ENCODE data around the gene CCDC68. TPM values are rescaled to one million over a fixed set of nuclear protein-coding genes. Genes with fewer than 3 reads are reported as not detected.

CCDC68 gene
- total RNA-seq, 1 donor from 2014 or later = not detected

DNA sequence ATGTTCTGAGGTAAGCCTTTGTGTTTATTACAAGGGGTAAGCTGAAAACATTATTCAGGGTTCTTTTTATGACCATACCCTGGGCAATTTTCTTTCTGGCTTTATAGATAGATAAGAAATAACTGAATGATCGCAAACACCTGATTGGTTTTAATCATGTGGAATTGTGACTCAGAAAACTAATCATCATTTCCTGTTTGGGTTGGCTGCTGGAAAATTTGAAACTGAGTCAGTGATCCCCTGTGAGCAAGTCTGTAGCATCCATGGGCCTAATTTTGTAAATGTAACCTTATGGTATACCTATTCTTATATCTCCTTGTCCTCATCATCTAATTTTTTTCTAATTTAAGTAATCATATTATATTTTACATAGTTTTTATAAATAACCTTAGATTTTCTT lies 34.3 kb downstream of the CCDC68 start:
- no peaks in the 10 kb centered on the region for H3K4me1 Mint-ChIP-seq (ENCODE audit: low read depth)
- H3K9me3 Mint-ChIP-seq (ENCODE audit: low read depth) = no peaks in the 10 kb centered on the region
- H3K27ac Mint-ChIP-seq (ENCODE audit: unreplicated experiment) = no peak overlapping the region
- H3K27me3 Mint-ChIP-seq (ENCODE audit: low read depth) = no peaks in the 10 kb centered on the region
- TF ChIP-seq, protein P1, sequence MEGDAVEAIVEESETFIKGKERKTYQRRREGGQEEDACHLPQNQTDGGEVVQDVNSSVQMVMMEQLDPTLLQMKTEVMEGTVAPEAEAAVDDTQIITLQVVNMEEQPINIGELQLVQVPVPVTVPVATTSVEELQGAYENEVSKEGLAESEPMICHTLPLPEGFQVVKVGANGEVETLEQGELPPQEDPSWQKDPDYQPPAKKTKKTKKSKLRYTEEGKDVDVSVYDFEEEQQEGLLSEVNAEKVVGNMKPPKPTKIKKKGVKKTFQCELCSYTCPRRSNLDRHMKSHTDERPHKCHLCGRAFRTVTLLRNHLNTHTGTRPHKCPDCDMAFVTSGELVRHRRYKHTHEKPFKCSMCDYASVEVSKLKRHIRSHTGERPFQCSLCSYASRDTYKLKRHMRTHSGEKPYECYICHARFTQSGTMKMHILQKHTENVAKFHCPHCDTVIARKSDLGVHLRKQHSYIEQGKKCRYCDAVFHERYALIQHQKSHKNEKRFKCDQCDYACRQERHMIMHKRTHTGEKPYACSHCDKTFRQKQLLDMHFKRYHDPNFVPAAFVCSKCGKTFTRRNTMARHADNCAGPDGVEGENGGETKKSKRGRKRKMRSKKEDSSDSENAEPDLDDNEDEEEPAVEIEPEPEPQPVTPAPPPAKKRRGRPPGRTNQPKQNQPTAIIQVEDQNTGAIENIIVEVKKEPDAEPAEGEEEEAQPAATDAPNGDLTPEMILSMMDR (IDR thresholded peaks at IDR 0.05) = no peak
- H3K4me3 Mint-ChIP-seq (ENCODE audit: unreplicated experiment) = no peak overlapping the region
- DNase-seq (ENCODE audit: low spot score) = no peak
- no peaks in the 10 kb centered on the region for H3K36me3 Mint-ChIP-seq (ENCODE audit: low read depth)

DNA sequence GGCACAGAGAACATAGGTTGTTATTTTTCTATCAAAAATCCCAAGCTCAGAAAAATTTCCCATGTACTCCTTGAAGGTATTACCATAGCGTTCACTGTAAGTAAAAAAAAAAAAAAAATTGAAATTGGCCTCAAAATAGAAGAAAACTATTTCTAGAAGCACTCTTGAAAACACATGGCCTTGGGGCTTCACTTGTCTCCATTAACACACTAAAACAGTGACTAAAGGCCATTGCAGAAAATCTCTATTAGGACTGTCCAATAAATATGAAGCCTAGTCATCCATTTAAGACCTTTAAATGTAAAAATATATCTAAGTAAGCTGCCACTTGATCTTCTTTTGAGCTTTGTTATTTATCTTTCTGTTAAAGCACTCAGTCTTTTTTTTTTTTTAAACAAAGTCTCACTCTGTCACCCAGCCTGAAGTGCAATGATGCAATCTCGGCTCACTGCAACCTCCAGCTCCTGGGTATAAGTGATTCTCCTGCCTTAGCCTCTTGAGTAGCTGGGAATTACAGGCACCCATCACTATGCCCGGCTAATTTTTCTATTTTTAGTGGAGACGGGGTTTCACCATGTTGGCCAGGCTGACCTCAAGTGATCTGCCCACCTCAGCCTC lies 35.8 kb downstream of the CCDC68 start:
- TF ChIP-seq, protein P1 (IDR thresholded peaks at IDR 0.05) = no peak

DNA sequence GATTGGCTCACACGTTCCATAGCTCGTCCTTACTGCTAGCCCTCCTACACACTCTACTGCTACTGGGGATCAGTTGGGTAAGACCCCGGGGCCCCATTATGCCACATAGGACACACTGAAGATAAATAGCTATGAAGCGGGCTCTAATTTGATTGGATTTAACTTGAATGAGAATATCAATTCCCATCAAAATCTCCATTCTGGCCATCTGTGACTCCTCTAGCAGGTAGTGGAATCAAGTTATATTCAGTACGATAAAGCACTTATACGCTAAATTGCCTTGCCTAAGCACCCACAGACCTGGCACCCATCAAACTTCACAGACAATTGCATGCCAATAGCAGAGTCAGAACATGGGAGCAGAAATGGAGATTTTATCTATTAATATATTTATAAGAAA lies 39.8 kb downstream of the CCDC68 start:
- Mint-ChIP-seq H3K9me3 (ENCODE audit: low read depth) (no peaks in the 10 kb centered on the region), H3K4me3 (ENCODE audit: unreplicated experiment) (no peak overlapping the region), H3K27ac (ENCODE audit: unreplicated experiment) (no peak overlapping the region), H3K4me1 (ENCODE audit: low read depth) (no peaks in the 10 kb centered on the region), H3K27me3 (ENCODE audit: low read depth) (peaks cover 1% of the 10 kb centered on the region), H3K36me3 (ENCODE audit: low read depth) (no peaks in the 10 kb centered on the region)
- DNase-seq (ENCODE audit: low spot score) = no peak
- TF ChIP-seq, protein P1 (IDR thresholded peaks at IDR 0.05) = no peak

More for the DNA sequence above, 35.8 kb downstream of the CCDC68 start:
- Mint-ChIP-seq H3K36me3 (ENCODE audit: low read depth) (no peaks in the 10 kb centered on the region), H3K9me3 (ENCODE audit: low read depth) (no peaks in the 10 kb centered on the region), H3K27me3 (ENCODE audit: low read depth) (peaks cover 1% of the 10 kb centered on the region), H3K4me3 (ENCODE audit: unreplicated experiment) (no peak overlapping the region), H3K27ac (ENCODE audit: unreplicated experiment) (no peak overlapping the region), H3K4me1 (ENCODE audit: low read depth) (no peaks in the 10 kb centered on the region)
- DNase-seq (ENCODE audit: low spot score) = no peak

DNA sequence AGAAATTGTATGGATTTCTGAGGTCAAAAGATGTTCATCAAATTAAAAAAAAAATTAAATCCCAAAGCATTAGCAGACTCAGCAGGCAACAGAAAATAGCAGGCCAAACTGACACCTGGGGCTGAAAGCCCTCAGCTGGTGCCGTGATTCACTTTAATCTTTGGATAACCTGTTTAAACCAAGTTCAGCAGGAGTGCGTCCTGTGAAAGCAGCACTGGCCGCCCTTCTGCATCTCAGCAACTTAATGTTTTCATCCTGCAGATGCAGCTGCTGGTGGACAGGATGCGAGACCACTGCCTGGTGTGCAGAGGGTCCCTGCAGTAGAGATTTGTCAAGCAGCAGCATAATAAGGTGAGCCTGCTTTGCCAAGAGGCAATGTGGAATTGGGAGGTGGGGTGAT lies 41.2 kb downstream of the CCDC68 start:
- TF ChIP-seq, protein P1 (IDR thresholded peaks at IDR 0.05) = no peak
- Mint-ChIP-seq H3K9me3 (ENCODE audit: low read depth) (no peaks in the 10 kb centered on the region), H3K27me3 (ENCODE audit: low read depth) (peaks cover 1% of the 10 kb centered on the region), H3K27ac (ENCODE audit: unreplicated experiment) (no peak overlapping the region), H3K4me3 (ENCODE audit: unreplicated experiment) (no peak overlapping the region), H3K4me1 (ENCODE audit: low read depth) (no peaks in the 10 kb centered on the region), H3K36me3 (ENCODE audit: low read depth) (no peaks in the 10 kb centered on the region)
- DNase-seq (ENCODE audit: low spot score) = no peak

DNA sequence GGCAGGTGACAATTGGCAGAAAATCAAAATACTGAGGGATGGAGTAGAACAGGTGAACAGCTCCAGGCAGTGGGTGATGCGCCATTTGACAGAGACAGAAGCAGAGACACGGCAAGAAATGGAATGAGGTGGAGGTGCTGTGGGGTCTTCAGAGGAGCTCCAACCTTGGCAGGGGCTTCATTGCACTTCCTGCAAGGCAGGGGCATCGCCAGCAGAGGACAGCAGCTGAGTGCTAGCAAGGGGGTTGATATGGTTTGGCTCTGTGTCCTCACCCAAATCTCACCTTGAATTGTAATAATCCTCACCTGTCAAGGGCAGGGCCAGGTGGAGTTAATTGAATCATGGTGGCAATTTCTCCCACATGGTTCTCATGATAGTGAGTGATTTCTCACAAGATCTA lies 42.8 kb downstream of the CCDC68 start:
- H3K4me1 Mint-ChIP-seq (ENCODE audit: low read depth) = no peaks in the 10 kb centered on the region
- TF ChIP-seq, protein P1 (IDR thresholded peaks at IDR 0.05) = no peak
- H3K9me3 Mint-ChIP-seq (ENCODE audit: low read depth) = no peaks in the 10 kb centered on the region
- H3K36me3 Mint-ChIP-seq (ENCODE audit: low read depth) = no peaks in the 10 kb centered on the region
- no peak overlapping the region for H3K4me3 Mint-ChIP-seq (ENCODE audit: unreplicated experiment)
- DNase-seq (ENCODE audit: low spot score) = no peak
- H3K27ac Mint-ChIP-seq (ENCODE audit: unreplicated experiment) = no peak overlapping the region
- peaks cover 4% of the 10 kb centered on the region for H3K27me3 Mint-ChIP-seq (ENCODE audit: low read depth)

Data from chondrocyte (in vitro differentiated cells).